GM21723 (cell line): ENCODE data around the gene DMRTB1.
"Not testable (repeated sequence)": the region's sequence is repeated elsewhere in the genome, so short reads cannot be mapped to it uniquely, and the experiment has no call there.

ENCODE experiments used
- ATAC-seq: cut with Tn5 transposase; IDR thresholded peaks from one replicate; pipeline ENCODE4 v1.9.1; 2021; ENCODE audit warnings: mild to moderate bottlenecking, moderate library complexity; ENCODE audit not compliant: unreplicated experiment

The DMRTB1 gene

GRCh38 chr1:53434405-53435007 is 24.7 kb upstream of the DMRTB1 start:
- not testable (repeated sequence) for ATAC-seq

DNA sequence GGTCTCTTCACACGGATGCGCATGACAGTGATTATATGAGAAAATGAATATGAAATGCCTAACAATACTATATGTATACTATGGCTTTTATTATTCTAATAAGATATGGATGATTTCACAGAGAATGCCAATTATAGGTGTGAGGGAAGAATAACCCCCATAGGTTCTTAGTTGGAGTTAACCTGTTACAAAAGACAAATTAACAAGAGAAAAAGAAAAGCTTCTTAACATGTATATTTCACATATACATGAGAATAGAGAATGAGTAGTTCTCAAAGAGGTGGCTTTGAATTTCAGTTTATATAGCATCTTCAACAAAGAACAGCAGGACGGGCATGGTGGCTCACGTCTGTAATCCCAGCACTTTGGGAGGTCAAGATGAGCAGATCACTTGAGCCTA is 24.0 kb upstream of the DMRTB1 start:
- no peak for ATAC-seq

GRCh38 chr1:53438427-53439336 is 20.5 kb upstream of the DMRTB1 start:
- ATAC-seq, result no peak

DNA sequence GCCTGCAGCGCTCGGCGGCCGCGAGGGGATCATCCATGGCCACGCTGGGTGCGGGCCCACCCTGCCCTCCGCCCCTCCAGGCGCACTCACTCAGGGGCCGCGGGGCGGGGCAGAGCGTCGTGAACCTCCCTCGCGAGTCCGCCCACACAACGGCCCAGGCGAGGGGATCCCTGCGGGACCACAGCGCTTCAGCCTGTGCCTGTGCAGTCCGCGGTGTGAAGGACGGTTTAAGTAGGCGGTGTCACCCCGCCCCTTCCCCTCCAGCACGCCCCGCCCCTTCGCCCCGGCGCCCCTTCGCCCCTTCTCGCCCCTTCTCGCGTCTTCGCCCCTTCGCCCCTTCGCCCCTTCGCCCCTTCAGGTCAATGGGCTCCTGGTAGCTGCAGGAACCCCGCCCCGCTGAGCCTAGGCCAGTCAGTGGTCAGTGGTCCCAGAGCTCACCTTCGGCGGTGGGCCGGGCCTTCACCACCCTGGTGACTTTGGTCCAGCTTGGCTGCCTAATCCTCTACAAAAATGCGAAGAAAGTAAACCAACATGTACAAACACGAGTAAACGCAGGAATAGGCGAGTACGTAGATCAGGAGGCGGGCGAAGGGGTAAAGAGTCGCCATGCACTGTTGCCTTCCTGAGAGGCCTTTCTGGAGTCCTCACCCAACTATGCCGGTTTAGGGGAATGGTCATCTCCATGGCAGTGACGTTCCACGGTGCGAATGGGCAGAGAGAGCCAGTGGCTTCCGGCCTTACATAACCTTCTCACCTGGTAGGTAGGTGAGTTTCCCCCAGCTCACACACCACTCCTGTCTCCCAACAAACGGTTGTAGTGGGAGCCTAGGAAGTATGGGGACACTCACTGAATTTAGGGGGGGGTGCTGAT is 19.6 kb upstream of the DMRTB1 start:
- ATAC-seq, result no peak

DNA sequence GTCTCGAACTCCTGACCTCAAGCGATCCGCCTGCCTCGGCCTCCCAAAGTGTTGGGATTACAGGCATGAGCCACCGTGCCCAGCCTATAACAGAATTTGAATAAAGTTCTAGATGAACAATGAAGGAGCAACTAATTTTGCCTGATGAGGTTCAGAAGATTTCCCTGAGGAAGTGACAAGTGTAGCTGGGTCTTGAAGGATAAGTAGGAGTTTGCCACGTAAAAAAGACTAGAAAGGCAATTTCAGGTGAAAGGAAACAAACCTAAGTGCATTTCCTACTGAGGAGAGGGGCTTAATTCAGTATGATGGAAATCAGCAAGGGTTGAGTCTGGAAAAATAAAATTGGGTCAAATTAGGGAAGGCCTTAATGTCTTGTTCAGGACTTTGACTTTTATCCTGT is 18.6 kb upstream of the DMRTB1 start:
- ATAC-seq, result no peak

DNA sequence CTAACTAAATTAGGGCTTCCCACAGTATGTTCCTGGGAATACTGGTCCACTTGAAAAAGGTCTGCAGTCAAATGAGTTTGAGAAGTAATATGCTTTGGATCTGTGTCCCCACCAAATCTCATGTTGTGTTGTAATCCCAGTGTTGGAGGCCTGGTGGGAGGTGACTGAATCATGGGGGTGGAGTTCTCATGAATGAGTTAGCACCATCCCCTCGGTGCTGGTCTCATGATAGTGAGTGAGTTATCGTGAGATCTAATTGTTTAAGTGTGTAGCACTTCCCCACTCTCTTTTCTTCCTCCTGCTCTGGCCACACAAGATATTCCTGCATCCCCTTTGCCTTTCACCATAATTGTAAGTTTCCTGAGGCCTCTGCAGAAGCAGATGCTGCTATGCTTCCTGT is 16.9 kb upstream of the DMRTB1 start:
- no peak for ATAC-seq

DNA sequence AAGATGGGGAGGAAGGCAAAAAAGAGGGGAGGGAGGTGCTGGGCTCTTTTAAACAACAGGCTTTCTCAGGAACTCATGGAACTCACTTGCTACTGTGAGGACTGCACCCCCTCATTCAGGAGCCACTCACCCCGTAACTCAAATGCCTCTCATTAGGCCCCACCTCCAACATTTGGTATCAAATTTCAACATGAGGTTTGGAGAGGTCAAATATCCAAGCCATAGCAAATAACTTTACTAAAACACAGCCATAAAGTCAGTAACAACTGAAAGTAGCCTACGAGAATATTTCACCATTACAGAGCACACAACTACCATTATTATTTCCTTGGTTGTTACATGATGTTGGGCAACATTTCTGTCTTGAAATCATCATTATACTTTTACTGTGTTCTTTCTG is 13.1 kb upstream of the DMRTB1 start:
- no peak for ATAC-seq

- no peak for ATAC-seq
Observed at GRCh38 chr1:53447413-53447812, 11.8 kb upstream of the DMRTB1 start.

DNA sequence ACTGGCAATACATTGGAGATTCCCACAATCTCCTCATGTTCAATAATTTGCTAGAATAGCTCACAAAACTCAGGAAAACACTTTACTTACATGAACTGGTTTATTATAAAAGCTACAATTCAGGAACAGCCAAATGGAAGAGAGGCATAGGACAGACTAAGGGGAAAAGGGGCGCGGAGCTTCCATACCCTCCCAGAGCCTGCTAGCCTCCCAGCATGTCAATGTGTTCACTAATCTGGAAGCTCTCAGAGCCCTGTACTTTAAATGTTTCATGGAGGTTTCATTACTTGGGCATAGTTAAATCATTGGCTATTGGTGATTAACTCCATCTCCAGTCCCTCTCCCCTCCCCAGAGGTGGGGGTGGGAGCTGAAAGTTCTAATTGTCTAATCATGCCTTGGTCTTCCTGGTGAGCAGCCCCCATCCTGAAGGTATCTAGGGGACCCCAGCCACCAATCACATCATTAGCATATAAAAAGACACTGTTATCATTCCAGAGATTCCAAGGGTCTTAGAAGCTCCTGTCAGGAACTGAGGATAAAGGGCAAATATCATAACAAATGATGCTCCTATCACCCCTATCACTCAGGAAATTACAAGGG is 10.9 kb upstream of the DMRTB1 start:
- no peak for ATAC-seq

DNA sequence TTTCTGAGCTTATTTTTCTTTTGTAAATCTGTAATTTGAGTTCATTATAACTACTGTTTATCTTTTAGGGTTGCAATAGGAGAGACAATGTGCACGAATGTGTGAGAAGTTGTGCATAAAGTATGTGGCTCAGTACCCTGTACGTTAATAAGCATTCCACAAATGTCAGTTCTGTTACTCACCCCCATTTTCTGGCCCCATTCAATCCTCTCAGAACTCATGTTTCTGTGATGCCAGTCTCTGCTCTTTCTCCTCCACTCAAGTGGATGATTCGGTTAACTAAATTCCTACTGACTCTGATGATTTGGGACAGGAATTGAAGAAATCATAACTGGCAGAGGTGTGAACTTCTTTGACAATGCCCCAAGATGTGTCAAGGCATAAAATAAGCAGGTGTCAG is 10.2 kb upstream of the DMRTB1 start:
- ATAC-seq, result no peak

- no peak for ATAC-seq
Observed at GRCh38 chr1:53449693-53450092, 9.5 kb upstream of the DMRTB1 start.

DNA sequence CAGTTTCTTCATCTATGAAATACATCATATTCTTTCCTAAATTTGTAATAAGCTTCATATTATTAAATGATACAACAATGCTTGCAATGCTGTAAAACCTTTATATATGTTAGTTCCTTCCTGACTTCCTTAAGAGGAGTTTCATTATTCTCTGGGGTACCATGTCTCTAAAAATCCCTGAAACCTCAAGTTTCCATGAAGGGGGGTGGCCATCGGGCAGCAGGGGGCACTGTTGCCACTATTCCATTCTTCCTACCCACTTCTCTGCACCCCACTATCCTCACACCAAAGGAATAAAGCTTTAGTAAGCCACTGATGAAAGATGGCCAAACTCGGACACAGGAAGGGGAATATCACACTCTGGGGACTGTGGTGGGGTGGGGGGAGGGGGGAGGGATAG is 9.0 kb upstream of the DMRTB1 start:
- ATAC-seq, result no peak

- ATAC-seq, result no peak
Observed at GRCh38 chr1:53454019-53454418, 5.2 kb upstream of the DMRTB1 start.

DNA sequence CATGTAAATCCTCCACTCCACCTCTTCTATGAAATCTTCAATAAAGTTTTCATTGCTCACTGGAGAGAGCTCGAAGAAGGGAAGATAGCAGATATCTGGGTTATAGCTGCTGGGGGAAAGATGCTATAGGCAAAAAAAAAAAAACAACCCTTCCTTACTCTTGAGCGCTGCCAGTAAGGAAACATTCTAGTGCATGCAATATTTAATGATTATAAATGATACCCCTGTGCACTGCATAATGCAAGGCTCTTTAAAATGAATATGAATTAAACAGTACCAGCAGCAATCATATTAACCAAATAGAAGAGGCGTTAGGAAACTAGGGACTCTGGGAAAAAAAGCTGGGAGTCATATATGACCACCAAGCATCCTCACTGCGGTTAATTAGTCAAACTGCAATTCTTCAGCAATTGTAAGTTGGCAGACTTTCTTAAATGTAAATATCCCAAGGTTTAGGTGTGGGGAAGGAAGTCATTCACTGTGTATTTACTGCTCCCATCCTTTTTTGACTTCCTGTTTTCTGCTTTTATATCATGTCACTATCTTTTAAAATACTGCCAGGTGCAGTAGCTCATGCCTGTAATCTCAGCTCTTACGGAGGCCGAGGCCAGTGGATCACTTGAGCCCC is 3.7 kb upstream of the DMRTB1 start:
- ATAC-seq, result no peak

DNA sequence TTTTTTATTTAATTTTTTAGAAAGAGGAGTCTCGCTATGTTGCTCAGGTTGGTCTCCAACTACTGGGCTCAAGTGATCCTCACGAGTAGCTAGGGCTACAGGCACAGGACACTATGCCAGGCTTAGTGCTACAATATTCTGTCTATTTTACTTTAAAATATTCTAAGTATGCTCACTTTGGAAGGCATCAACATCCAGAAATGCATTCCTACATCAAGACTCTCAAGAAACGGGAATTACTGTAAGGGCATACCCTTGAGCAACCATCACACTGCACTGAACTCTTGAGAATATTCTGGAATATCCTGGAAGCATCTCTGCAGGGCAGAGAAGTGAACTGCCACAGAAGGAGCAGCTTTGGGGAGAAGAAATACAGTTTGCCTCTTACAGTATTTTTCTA is 565 bp upstream of the DMRTB1 start:
- ATAC-seq, result no peak

- no peak for ATAC-seq
Observed at GRCh38 chr1:53460211-53460634, 1.0 kb downstream of the DMRTB1 start.

GRCh38 chr1:53460666-53461322 is 1.6 kb downstream of the DMRTB1 start:
- ATAC-seq, result no peak

GRCh38 chr1:53461323-53462044 is 2.3 kb downstream of the DMRTB1 start:
- no peak for ATAC-seq

DNA sequence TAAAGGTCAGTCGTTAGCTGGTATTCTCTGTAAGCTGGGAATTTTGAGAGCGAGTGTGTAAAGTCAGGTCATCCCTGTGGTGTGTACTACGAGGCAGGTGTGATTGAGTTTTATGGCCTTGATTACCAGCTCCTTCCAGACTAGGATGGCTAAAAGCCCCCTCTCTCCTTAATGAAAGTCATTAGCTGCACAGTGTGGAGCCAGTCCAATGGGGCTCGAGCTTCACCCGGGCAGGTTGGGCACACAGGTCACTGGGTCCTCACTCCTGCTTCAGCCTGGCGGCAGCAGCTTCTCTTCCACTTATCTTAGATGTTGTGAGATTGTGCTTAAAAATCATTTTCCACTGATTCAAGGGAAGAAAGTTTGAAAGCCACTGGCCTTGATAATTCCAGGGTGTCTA is 3.0 kb downstream of the DMRTB1 start:
- ATAC-seq, result no peak
